HG02970 (cell line): ENCODE results near the gene MMP11.

Source experiments
- ATAC-seq: cut with Tn5 transposase; IDR thresholded peaks from one replicate; pipeline ENCODE4 v1.9.1; 2021; ENCODE audit warnings: mild to moderate bottlenecking, moderate library complexity, moderate number of reproducible peaks; ENCODE audit not compliant: unreplicated experiment, low FRiP score

Gene MMP11

DNA sequence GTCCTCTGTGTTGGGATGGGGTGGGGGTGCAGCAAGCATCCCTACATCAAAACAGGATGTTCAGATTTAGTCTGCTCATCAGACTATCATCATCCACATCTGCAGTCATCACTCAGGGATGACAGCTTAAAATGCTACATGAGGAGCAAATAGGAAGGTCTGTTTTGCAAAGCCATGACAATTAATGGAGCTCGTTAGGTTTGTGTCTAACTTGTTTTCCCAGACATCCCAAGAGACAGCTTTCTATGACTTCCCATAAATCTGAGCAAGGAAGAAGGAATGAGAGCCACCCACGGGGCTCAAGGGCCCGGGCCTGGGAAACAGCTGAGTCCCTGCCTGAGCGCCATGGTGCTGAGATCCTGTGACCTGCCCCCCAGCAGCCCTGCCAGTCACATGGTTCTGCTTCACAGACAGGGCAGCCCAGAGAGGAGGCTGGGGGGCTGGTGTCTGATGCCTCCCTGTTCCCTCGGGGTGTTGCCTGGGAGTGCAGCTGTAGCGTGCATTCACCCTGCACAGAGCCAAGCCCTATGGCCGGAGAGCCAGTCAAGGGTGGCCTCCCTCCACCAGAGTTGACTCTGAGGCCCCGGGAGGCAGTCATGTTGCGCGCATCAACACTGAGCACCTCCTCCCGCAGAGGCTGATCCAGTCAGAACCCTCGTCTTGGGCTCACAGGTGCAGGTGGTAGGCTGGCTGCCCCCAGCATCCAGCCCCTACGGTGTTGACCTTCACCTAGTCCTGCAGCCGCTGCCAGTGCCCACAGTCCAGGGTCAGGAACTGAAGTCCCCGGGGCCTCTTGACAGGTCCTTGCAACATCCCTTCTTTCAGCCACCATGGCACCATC is 54.1 kb downstream of the MMP11 start:
- no peak for ATAC-seq

DNA sequence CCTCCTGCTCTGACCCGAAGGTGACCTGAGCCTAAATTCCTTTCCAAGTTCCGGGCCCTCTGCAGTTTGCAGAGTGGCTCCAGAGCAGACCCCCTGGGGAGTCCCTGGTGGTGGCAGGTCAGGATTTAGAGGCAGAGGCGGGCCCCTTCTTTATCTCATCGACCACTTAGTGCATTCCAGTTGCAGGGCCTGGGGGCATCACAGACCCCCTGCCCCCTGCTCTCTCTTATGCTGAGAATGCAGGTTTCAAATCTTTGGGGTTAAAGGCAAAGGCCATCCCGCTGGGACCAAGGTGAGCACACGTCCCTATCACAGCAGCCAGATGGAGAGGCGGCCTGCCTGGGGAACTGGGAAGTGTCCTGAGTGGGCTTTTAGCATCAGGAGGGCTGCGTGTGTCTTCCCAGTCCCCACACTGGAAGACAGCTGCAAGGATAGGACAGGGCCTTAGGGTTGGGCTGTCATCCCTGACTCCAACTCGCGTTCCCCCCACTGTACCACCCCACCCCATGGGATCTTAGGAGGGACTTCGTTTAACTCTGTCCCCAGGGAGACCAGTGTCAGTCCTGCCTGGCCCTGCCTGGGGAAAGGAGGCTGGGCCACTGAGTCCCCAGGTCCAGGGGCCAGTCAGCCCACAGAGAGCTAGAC is 54.8 kb downstream of the MMP11 start:
- no peak for ATAC-seq

- ATAC-seq: no peak
These were observed 56.4 kb downstream of the MMP11 start for GRCh38 chr22:23828800-23829680.

DNA sequence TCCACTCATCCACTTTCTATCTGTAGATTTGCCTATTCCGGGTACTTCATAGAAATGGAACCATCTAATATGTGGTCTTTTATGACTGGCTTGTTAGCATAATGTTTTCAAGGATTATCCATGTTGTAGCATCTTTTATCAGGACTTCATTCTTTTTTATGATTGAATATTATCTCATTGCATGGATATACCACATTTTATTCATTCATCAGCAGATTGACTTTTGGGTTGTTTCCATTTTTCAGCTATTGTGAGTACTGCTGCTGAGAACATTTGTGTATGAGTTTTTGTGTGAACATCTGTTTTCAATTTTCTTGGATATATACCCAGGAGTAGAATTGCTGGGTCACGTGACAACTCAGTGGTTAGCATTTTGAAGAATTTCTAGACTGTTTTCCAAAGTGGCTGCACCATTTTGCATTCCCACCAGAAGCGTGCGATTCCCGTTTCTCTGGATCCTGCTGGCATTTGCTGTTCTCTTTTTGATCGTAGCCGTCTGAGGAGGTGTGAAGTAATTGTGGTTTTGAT is 57.3 kb downstream of the MMP11 start:
- no peak for ATAC-seq

GRCh38 chr22:23831261-23831660 is 58.6 kb downstream of the MMP11 start:
- no peak for ATAC-seq

DNA sequence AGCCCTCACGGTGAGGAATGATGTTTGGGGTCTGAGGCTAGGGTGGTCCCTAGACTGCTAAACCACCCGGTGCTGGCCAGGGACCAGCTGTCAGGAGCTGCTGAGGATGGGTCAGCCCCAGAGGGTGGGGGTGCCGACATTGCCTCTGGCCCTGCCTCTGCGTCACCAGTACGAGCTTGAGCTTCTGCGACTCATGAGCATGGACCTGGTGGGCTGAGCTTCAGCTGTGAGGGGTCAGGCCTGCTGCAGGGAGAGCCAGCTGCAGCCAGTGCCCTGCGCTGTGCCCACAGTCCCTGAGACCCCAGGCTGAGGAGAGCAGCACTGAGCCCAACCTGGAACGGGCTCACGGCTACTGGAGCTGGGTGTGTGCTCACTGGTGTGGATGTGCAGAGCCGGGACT is 59.1 kb downstream of the MMP11 start:
- ATAC-seq: no peak

- no peak for ATAC-seq
These were observed 59.8 kb downstream of the MMP11 start for GRCh38 chr22:23832226-23833016.

DNA sequence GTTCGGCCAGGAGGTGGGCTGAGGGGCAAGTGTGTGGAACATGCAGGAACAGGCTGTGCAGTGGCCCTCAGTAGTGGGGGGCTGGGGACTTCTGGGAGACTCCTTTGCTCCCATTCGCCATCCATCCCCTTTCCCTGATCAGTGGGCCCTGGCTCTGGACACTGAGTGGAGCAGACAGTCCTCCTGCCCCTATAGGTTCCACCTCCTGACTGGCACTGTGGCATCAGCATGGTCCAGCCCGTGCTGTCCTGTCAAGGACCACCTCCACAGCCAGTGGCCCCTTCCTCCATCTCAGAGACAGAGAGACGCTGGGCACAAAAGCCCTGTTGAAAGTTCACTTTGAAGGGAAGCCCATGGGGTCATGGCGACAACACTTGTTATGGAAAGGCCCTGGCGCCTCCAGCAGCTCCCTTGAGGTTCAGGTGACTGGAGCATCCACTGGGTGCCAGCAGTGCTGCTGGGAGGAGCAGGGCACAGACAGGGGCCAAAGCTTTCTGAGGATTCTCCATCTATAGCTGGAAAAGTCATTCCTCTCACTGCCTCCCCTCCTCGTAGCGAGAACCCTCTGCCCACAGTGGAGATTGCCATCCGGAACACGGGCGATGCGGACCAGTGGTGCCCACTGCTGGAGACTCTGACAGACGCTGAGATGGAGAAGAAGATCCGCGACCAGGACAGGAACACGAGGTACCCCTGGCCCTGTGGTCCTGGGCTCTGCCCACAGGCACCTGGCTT is 60.5 kb downstream of the MMP11 start:
- no peak for ATAC-seq
